ENCODE data around the gene KLHL26.

DNA sequence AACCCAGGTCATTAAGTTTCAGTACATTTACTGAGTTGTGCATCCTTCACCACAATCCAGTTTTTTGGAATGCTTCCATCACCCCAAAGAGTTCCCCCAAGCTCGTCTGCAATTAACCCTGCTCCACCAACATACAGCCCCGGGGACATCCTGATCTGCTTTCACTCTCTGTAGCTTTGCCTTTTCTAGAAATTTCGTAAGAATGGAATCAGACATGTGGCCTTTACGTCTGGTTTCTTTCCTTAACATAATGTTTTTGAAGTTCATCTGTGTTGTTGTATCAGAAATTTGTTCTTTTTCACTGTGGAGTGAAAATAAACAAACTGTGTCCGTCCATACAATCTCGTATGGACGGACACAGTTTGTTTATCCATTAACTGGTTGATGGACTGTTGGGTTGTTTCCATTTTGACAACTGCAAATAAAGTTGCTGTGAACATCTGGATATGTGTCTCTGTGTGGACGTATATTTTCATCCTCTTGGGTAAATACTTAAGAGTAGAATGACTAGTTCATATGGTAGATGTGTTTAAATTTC is 2.9 kb downstream of the KLHL26 start:
- no peak for TF ChIP-seq POLR2A (IDR thresholded peaks at IDR 0.05)
- TF ChIP-seq, protein P1, sequence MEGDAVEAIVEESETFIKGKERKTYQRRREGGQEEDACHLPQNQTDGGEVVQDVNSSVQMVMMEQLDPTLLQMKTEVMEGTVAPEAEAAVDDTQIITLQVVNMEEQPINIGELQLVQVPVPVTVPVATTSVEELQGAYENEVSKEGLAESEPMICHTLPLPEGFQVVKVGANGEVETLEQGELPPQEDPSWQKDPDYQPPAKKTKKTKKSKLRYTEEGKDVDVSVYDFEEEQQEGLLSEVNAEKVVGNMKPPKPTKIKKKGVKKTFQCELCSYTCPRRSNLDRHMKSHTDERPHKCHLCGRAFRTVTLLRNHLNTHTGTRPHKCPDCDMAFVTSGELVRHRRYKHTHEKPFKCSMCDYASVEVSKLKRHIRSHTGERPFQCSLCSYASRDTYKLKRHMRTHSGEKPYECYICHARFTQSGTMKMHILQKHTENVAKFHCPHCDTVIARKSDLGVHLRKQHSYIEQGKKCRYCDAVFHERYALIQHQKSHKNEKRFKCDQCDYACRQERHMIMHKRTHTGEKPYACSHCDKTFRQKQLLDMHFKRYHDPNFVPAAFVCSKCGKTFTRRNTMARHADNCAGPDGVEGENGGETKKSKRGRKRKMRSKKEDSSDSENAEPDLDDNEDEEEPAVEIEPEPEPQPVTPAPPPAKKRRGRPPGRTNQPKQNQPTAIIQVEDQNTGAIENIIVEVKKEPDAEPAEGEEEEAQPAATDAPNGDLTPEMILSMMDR (IDR thresholded peaks at IDR 0.05): no peak

Data from thyroid gland (tissue), 4 donors.